Measurements from ENCODE around the gene PARD3. TPM values are rescaled to one million over a fixed set of nuclear protein-coding genes. Genes with fewer than 3 reads are reported as not detected.
"Not testable (repeated sequence)": the region's sequence is repeated elsewhere in the genome, so short reads cannot be mapped to it uniquely, and the experiment has no call there.

The PARD3 gene
- total and polyA plus RNA-seq, 12 donors = 17.0 to 93.8 (median 47.3) TPM

DNA sequence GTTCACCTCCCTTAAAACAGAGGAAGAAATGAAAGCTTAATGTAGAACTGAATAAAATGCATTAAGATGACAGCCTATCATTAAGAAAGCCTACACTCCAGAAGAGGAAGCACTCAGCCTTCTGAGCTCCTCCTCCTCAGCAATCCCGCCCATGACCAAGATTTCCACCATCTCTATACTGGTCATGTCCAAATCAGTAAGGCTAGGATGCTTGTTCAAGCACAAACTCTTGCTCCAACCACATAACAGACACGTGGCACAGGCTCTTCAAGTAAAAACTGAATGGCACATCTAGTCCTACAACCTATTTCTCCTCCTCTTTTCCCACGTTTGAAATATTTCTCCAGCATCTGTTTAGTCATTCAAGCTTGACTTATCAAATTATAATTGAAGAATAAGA is 454.1 kb downstream of the PARD3 start:
- Histone ChIP-seq H3K27me3 (no peaks in the 10 kb centered on the region), H3K27ac (no peak overlapping the region), H3K4me1 (replicated peaks in 1 of 2) (peaks cover 7 to 11% of the 10 kb centered on the region in 2 donors), H3K36me3 (replicated peaks in 1 of 2) (peaks cover 0 to 6% of the 10 kb centered on the region in 2 donors), H3K4me3 (no peak overlapping the region), H3K9me3 (replicated peaks in 1 of 3) (no peaks in the 10 kb centered on the region)
- TF ChIP-seq, protein P1, sequence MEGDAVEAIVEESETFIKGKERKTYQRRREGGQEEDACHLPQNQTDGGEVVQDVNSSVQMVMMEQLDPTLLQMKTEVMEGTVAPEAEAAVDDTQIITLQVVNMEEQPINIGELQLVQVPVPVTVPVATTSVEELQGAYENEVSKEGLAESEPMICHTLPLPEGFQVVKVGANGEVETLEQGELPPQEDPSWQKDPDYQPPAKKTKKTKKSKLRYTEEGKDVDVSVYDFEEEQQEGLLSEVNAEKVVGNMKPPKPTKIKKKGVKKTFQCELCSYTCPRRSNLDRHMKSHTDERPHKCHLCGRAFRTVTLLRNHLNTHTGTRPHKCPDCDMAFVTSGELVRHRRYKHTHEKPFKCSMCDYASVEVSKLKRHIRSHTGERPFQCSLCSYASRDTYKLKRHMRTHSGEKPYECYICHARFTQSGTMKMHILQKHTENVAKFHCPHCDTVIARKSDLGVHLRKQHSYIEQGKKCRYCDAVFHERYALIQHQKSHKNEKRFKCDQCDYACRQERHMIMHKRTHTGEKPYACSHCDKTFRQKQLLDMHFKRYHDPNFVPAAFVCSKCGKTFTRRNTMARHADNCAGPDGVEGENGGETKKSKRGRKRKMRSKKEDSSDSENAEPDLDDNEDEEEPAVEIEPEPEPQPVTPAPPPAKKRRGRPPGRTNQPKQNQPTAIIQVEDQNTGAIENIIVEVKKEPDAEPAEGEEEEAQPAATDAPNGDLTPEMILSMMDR (IDR thresholded peaks at IDR 0.05) = no peak
- TF ChIP-seq POLR2A (IDR thresholded peaks at IDR 0.05) = no peak
- DNase-seq = no peak
- intact Hi-C loops (cut with DNase I) = no loop called here
- WGBS, 4 donors = 88 to 97% (median 91%) methylated on average over 3 of the region's 3 CpGs

DNA sequence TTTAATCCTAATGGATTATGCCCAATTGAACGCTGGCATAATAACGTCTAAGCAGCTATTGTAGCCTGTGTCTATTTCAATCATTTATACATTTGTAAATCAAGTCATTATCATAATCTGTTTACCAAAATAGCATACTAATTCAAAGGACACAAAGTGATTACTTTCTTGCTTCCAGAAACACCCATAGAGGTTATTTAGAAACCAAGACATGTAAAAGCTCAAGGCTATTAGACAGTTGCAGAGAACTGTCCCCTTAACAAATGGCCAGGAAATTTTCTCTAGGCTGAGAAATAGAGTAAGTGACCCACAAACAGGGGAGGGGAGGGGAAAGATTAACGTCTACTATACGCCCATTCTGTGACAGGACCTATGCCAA is 455.7 kb downstream of the PARD3 start:
- intact Hi-C loops (cut with DNase I) = no loop called here
- WGBS, 4 donors = 89 to 94% (median 91%) methylated on average over 4 of the region's 4 CpGs
- DNase-seq = no peak
- Histone ChIP-seq H3K36me3 (replicated peaks in 1 of 2) (peaks cover 0 to 6% of the 10 kb centered on the region in 2 donors), H3K4me3 (no peak overlapping the region), H3K27ac (no peak overlapping the region), H3K4me1 (replicated peaks in 1 of 2) (peaks cover 7 to 9% of the 10 kb centered on the region in 2 donors), H3K27me3 (no peaks in the 10 kb centered on the region), H3K9me3 (replicated peaks in 1 of 3) (no peaks in the 10 kb centered on the region)
- no peak for TF ChIP-seq POLR2A (IDR thresholded peaks at IDR 0.05)
- TF ChIP-seq, protein P1 (IDR thresholded peaks at IDR 0.05) = no peak

GRCh38 chr10:34358729-34359434 is 456.2 kb downstream of the PARD3 start:
- Histone ChIP-seq H3K27ac (no peak overlapping the region), H3K27me3 (no peaks in the 10 kb centered on the region), H3K4me3 (no peak overlapping the region), H3K4me1 (replicated peaks in 1 of 2) (peaks cover 4 to 5% of the 10 kb centered on the region in 2 donors), H3K36me3 (replicated peaks in 1 of 2) (peaks cover 0 to 6% of the 10 kb centered on the region in 2 donors), H3K9me3 (replicated peaks in 1 of 3) (no peaks in the 10 kb centered on the region)
- DNase-seq = no peak
- TF ChIP-seq, protein P1 (IDR thresholded peaks at IDR 0.05) = no peak
- TF ChIP-seq POLR2A (IDR thresholded peaks at IDR 0.05) = no peak
- intact Hi-C loops (cut with DNase I) = no loop called here
- 84 to 91% (median 91%) methylated on average over 2 of the region's 2 CpGs for WGBS, 4 donors

DNA sequence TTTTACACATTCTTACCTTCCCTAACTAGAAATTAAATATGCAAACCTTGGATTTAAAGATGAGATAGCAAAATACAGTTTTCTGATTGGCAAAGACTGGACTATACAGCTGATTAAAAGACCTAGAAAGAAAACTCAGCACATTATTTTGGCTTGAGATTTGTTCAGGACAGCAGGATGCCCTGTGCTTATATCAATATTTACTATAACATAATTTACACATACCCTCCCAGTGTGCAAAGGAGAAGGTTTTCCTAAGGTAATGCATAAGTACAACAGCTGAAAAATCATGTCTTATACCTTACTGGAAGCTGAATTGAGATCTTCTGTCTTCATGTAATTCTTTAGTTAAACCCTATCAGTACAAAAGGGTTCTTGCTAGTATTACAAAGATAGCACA is 458.6 kb downstream of the PARD3 start:
- H3K9me3 ChIP-seq (replicated peaks in 1 of 3) = no peaks in the 10 kb centered on the region
- H3K4me3 ChIP-seq = no peak overlapping the region
- TF ChIP-seq, protein P1 (IDR thresholded peaks at IDR 0.05) = no peak
- TF ChIP-seq POLR2A (IDR thresholded peaks at IDR 0.05) = no peak
- intact Hi-C loops (cut with DNase I) = no loop called here
- peaks cover 0 to 6% of the 10 kb centered on the region in 2 donors for H3K36me3 ChIP-seq (replicated peaks in 1 of 2)
- no peak overlapping the region for H3K27ac ChIP-seq
- no peaks in the 10 kb centered on the region for H3K27me3 ChIP-seq
- DNase-seq = no peak
- H3K4me1 ChIP-seq (replicated peaks in 1 of 2) = no peaks in the 10 kb centered on the region

- H3K36me3 ChIP-seq (replicated peaks in 1 of 2); H3K27me3 ChIP-seq; H3K27ac ChIP-seq; H3K4me3 ChIP-seq; H3K9me3 ChIP-seq (replicated peaks in 1 of 3); intact Hi-C loops (cut with DNase I); DNase-seq; H3K4me1 ChIP-seq (replicated peaks in 1 of 2): not testable (repeated sequence)
- 92 to 98% (median 96%) methylated on average over 4 of the region's 4 CpGs for WGBS, 4 donors
Measured at GRCh38 chr10:34353530-34353929, 461.6 kb downstream of the PARD3 start.

DNA sequence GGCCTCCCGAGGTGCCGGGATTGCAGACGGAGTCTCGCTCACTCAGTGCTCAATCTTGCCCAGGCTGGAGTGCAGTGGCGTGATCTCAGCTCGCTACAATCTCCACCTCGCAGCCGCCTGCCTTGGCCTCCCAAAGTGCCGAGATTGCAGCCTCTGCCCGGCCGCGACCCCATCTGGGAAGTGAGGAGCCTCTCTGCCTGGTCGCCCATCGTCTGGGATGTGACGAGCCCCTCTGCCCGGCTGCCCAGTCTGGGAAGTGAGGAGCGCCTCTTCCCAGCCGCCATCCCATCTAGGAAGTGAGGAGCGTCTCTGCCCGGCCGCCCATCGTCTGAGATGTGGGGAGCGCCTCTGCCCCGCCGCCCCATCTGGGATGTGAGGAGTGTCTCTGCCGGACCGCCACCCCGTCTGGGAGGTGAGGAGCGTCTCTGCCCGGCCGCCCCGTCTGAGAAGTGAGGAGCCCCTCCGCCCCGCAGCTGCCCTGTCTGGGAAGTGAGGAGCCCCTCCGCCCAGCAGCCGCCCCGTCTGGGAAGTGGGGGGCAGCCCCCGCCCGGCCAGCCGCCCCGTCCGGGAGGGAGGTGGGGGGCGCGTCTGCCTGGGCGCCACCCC is 462.4 kb downstream of the PARD3 start:
- not testable (repeated sequence) for H3K36me3 ChIP-seq (replicated peaks in 1 of 2)

More for the DNA sequence above, 462.4 kb downstream of the PARD3 start:
- H3K27me3 ChIP-seq; H3K9me3 ChIP-seq (replicated peaks in 1 of 3); H3K4me1 ChIP-seq (replicated peaks in 1 of 2); DNase-seq; intact Hi-C loops (cut with DNase I); H3K4me3 ChIP-seq; H3K27ac ChIP-seq: not testable (repeated sequence)
- 91 to 98% (median 96%) methylated on average over 8 to 45 of the region's 45 CpGs for WGBS, 4 donors
